Measurements from ENCODE around the gene NANOG. TPM values are rescaled to one million over a fixed set of nuclear protein-coding genes. Genes with fewer than 3 reads are reported as not detected.
"Not testable (repeated sequence)": the region's sequence is repeated elsewhere in the genome, so short reads cannot be mapped to it uniquely, and the experiment has no call there.

NANOG gene
- total RNA-seq, 1 experiment from 2014 or later: not detected

- not testable (repeated sequence) for DNase-seq (ENCODE audit: extremely low read depth, low read depth)
Observed at GRCh38 chr12:7798750-7799308, 9.6 kb downstream of the NANOG start.

- no peak for DNase-seq (ENCODE audit: extremely low read depth, low read depth)
Observed at GRCh38 chr12:7801460-7801859, 12.3 kb downstream of the NANOG start.

- DNase-seq (ENCODE audit: extremely low read depth, low read depth): not testable (repeated sequence)
Observed at GRCh38 chr12:7806319-7806718, 17.1 kb downstream of the NANOG start.

- DNase-seq (ENCODE audit: extremely low read depth, low read depth): peak; percentile 53
Observed at GRCh38 chr12:7806863-7807487, 17.8 kb downstream of the NANOG start.

GRCh38 chr12:7825754-7826153 lies 36.6 kb downstream of the NANOG start:
- not testable (repeated sequence) for DNase-seq (ENCODE audit: extremely low read depth, low read depth)

- DNase-seq (ENCODE audit: extremely low read depth, low read depth): not testable (repeated sequence)
Observed at GRCh38 chr12:7829737-7830136, 40.5 kb downstream of the NANOG start.

GRCh38 chr12:7832059-7832696 lies 43.0 kb downstream of the NANOG start:
- DNase-seq (ENCODE audit: extremely low read depth, low read depth): peak; percentile 42

GRCh38 chr12:7833201-7833600 lies 44.0 kb downstream of the NANOG start:
- not testable (repeated sequence) for DNase-seq (ENCODE audit: extremely low read depth, low read depth)

- DNase-seq (ENCODE audit: extremely low read depth, low read depth): no peak
Observed at GRCh38 chr12:7833831-7834230, 44.6 kb downstream of the NANOG start.

- no peak for DNase-seq (ENCODE audit: extremely low read depth, low read depth)
Observed at GRCh38 chr12:7834701-7835100, 45.5 kb downstream of the NANOG start.

GRCh38 chr12:7835116-7835515 lies 45.9 kb downstream of the NANOG start:
- no peak for DNase-seq (ENCODE audit: extremely low read depth, low read depth)

GRCh38 chr12:7835766-7836165 lies 46.6 kb downstream of the NANOG start:
- DNase-seq (ENCODE audit: extremely low read depth, low read depth): no peak

GRCh38 chr12:7837366-7837765 lies 48.2 kb downstream of the NANOG start:
- DNase-seq (ENCODE audit: extremely low read depth, low read depth): no peak

- not testable (repeated sequence) for DNase-seq (ENCODE audit: extremely low read depth, low read depth)
Observed at GRCh38 chr12:7839226-7839625, 50.0 kb downstream of the NANOG start.

GRCh38 chr12:7839848-7840247 lies 50.6 kb downstream of the NANOG start:
- not testable (repeated sequence) for DNase-seq (ENCODE audit: extremely low read depth, low read depth)

GRCh38 chr12:7842444-7842843 lies 53.2 kb downstream of the NANOG start:
- DNase-seq (ENCODE audit: extremely low read depth, low read depth): not testable (repeated sequence)

- not testable (repeated sequence) for DNase-seq (ENCODE audit: extremely low read depth, low read depth)
Observed at GRCh38 chr12:7843149-7843548, 53.9 kb downstream of the NANOG start.

GRCh38 chr12:7843583-7843982 lies 54.4 kb downstream of the NANOG start:
- not testable (repeated sequence) for DNase-seq (ENCODE audit: extremely low read depth, low read depth)

GRCh38 chr12:7844116-7844515 lies 54.9 kb downstream of the NANOG start:
- no peak for DNase-seq (ENCODE audit: extremely low read depth, low read depth)

GRCh38 chr12:7847226-7848097 lies 58.3 kb downstream of the NANOG start:
- not testable (repeated sequence) for DNase-seq (ENCODE audit: extremely low read depth, low read depth)

- DNase-seq (ENCODE audit: extremely low read depth, low read depth): not testable (repeated sequence)
Observed at GRCh38 chr12:7848098-7848422, 58.9 kb downstream of the NANOG start.

All from NCI-H460 (cell line).